GM12872 (cell line): Measurements from ENCODE around the gene DQX1.

Experiments used
- TF ChIP-seq, protein P1 (sequence below): IDR thresholded peaks from 3 replicates; pipeline ENCODE4 v1.5.1; 2011; ENCODE audit warnings: low read depth, mild to moderate bottlenecking, low read length, moderate library complexity; ENCODE audit not compliant: insufficient read depth

Gene DQX1

DNA sequence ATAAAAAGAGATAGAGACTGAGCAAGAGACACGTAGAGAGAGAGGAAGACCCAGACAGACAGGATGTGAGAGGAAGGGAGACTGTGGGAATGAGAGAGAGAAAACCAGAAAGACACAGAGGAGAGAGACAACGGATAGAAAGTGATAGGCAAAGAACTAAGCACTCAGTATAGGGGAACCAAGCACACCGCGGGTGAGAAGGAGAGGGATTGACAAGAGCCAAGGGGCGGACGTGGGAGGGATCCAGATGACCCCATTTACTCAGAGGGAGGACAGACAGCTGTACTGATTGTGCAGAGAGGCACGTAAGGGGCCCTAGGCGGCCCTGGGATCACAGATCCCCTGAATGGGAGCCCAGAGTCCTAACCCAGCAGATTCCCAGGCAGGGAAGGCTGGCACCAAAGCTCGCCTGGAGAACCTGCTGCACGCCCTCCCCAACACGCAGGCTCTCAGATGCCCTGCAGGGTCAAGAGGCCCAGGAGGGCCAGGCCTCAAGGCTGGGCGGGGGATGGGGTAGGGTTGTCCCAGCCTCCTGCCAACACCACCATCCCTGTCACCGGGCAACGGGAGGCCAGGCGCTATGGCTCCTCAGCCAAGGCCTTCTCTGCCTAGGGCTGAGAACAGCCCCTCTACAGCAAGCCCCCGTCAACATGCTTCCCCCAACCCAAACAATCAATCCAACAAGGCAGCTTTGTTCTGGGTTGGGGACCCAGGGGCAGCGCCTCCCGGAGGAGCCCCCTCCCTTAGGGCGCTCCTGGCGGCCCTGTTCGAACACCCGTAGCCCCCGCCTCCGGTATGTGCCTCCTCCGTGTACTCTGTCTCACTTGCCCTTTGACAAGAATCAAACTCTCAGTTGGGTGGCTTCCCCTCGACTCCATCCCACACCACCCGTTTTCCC, 27.1 kb upstream of the DQX1 start:
- TF ChIP-seq, protein P1, sequence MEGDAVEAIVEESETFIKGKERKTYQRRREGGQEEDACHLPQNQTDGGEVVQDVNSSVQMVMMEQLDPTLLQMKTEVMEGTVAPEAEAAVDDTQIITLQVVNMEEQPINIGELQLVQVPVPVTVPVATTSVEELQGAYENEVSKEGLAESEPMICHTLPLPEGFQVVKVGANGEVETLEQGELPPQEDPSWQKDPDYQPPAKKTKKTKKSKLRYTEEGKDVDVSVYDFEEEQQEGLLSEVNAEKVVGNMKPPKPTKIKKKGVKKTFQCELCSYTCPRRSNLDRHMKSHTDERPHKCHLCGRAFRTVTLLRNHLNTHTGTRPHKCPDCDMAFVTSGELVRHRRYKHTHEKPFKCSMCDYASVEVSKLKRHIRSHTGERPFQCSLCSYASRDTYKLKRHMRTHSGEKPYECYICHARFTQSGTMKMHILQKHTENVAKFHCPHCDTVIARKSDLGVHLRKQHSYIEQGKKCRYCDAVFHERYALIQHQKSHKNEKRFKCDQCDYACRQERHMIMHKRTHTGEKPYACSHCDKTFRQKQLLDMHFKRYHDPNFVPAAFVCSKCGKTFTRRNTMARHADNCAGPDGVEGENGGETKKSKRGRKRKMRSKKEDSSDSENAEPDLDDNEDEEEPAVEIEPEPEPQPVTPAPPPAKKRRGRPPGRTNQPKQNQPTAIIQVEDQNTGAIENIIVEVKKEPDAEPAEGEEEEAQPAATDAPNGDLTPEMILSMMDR, result no peak

- TF ChIP-seq, protein P1, result no peak
Measured at GRCh38 chr2:74551942-74552913, 26.2 kb upstream of the DQX1 start.

DNA sequence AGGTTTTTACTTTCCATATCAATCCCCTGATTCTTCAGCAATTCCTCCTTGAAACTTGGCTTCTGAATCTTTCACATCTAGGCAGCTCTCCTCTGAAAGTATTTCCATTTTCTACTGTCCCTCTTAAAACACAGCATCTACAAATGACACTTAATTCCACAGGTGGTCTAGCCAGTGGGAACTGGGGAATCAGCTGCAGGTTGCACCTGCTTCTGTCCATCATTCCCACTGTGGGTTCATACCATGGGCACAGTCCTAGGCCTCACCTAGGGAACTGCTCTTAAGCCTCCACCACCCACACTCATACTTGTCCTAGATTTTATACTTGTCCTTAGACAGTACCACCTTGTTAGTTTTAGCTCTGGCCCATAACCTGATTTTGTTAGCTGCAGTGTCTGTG, 25.5 kb upstream of the DQX1 start:
- TF ChIP-seq, protein P1, result no peak

GRCh38 chr2:74550231-74550630, 24.2 kb upstream of the DQX1 start:
- TF ChIP-seq, protein P1, result no peak

GRCh38 chr2:74548900-74549826, 23.1 kb upstream of the DQX1 start:
- TF ChIP-seq, protein P1, result no peak

- TF ChIP-seq, protein P1, result no peak
Measured at GRCh38 chr2:74548285-74548899, 22.4 kb upstream of the DQX1 start.
